ENCODE data around the gene ZNF281.

ZNF281 gene, protein sequence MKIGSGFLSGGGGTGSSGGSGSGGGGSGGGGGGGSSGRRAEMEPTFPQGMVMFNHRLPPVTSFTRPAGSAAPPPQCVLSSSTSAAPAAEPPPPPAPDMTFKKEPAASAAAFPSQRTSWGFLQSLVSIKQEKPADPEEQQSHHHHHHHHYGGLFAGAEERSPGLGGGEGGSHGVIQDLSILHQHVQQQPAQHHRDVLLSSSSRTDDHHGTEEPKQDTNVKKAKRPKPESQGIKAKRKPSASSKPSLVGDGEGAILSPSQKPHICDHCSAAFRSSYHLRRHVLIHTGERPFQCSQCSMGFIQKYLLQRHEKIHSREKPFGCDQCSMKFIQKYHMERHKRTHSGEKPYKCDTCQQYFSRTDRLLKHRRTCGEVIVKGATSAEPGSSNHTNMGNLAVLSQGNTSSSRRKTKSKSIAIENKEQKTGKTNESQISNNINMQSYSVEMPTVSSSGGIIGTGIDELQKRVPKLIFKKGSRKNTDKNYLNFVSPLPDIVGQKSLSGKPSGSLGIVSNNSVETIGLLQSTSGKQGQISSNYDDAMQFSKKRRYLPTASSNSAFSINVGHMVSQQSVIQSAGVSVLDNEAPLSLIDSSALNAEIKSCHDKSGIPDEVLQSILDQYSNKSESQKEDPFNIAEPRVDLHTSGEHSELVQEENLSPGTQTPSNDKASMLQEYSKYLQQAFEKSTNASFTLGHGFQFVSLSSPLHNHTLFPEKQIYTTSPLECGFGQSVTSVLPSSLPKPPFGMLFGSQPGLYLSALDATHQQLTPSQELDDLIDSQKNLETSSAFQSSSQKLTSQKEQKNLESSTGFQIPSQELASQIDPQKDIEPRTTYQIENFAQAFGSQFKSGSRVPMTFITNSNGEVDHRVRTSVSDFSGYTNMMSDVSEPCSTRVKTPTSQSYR

DNA sequence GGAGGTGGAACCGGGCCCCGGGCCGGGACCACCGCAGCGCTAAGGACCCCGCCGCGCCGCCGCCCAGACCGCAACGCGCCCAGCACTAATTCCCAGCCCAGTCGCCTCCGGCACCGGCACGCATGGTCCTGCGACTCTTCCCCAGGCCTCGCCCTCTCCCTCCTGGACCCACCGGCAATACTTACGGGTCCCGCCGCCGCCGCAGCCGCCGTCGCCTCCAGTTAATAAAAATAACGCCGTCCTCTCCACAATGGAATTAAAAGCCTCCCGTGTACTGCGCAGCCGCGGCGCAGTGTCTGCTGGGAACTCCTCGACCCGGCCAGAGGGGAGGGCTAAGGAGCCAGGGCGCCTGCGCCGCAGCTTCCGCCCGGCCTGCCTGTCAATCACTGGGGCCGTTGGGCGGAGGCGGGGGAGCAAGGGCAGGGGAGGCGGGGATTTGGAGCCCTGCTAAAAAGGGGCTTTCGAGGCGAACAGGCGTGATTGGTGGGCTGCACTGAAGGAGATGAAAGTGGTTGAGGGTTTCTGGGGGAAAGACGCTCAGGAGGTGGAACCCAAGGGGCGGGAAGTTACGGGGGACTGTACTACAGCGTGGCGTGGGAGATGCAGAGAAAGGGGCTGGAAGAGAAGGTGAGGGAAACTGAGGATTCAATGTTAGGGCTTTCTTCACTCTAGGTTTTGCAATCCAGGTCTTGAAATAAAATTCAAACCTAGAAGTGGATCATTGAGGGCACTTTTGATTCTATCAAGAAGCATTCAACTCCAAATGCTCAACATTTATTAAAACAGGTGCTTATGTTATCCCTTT lies at the start of gene ZNF281:
Gene ZNF281 (minus strand): TSS at position 276 of the 805 bp plus-strand sequence. CDS start 331 bp downstream, outside the sequence.
- H3K27ac Mint-ChIP-seq: peak within 1 kb of the TSS; percentile 94
- H3K27me3 Mint-ChIP-seq: no peaks in the 10 kb centered on the region
- no peaks in the 10 kb centered on the region for H3K9me3 Mint-ChIP-seq
- H3K4me3 Mint-ChIP-seq: peak within 1 kb of the TSS; percentile 98
- peaks cover 33% of the 10 kb centered on the region for H3K4me1 Mint-ChIP-seq
- ATAC-seq (ENCODE audit: low read depth) (peak; percentile 96), DNase-seq (ENCODE audit: low spot score in 2 of 2) (peak; percentile 84 to 90)
- peaks cover 10% of the 10 kb centered on the region for H3K36me3 Mint-ChIP-seq

DNA sequence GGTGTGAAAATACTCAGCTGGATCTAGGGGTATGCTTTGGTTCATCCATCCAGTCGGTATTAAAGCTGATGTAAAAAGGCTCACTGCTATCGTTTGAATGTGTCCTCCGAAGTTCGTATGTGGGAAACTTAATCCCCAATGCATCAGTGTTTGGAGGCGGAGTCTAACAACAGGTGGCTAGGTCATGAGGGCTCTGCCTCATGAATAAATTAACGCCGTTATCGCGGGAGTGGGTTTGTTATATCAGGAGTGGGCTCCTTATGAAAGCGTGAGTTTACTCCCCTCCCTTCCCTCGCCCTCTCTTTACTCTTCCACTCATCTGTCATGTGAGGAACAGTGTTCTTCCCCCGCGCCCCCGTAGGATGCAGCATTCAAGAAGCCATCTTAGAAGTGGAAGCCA lies 48.9 kb upstream of the ZNF281 start:
- Mint-ChIP-seq H3K27me3 (no peaks in the 10 kb centered on the region), H3K36me3 (no peaks in the 10 kb centered on the region), H3K4me3 (no peak overlapping the region), H3K9me3 (no peaks in the 10 kb centered on the region), H3K4me1 (peaks cover 3% of the 10 kb centered on the region), H3K27ac (no peak overlapping the region)
- no peak for ATAC-seq (ENCODE audit: low read depth)
- no peak for DNase-seq (ENCODE audit: low spot score in 2 of 2)

DNA sequence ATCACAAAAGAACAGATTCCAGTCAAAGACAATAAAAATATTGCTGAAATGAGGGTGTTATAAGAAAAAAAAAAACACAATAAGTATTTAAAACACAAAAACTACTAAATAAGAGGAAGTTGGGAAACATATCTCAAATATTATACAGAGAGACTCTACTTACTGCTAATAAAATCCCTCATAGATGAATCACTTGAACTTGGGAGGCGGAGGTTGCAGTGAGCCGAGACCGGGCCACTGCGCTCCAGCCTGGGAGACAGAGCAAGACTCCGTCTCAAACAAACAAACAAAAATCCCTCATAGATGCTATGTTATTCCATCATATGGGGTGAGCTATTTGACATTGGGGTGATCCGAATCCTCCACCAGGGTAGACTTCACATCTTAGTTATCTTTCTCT lies 48.0 kb upstream of the ZNF281 start:
- H3K4me3 Mint-ChIP-seq: no peak overlapping the region
- H3K27ac Mint-ChIP-seq: no peak overlapping the region
- DNase-seq (ENCODE audit: low spot score in 2 of 2) (no peak), ATAC-seq (ENCODE audit: low read depth) (no peak)
- no peaks in the 10 kb centered on the region for H3K36me3 Mint-ChIP-seq
- peaks cover 3% of the 10 kb centered on the region for H3K4me1 Mint-ChIP-seq
- no peaks in the 10 kb centered on the region for H3K9me3 Mint-ChIP-seq
- no peaks in the 10 kb centered on the region for H3K27me3 Mint-ChIP-seq

DNA sequence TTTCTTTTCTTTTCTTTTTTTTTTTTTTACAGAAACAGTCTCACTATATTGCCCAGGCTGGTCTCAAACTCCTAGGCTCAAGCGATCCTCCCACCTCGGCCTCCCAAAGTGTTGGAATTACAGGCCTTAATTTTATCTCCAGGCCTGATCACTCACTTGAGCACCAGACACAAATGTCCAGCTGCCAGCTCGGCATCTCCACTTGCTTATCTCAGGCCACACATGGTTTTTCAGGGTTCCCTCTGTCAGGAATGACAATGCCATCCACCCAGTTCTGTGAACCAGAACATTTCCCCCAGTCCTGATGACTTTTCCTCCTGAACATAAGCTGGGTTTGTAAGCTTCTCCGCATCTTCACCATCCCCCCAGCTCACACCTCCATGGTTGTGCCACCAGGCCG lies 44.6 kb upstream of the ZNF281 start:
- ATAC-seq (ENCODE audit: low read depth) (no peak), DNase-seq (ENCODE audit: low spot score in 2 of 2) (no peak)
- no peaks in the 10 kb centered on the region for H3K9me3 Mint-ChIP-seq
- peaks cover 3% of the 10 kb centered on the region for H3K4me1 Mint-ChIP-seq
- H3K27me3 Mint-ChIP-seq: peaks cover 3% of the 10 kb centered on the region
- no peaks in the 10 kb centered on the region for H3K36me3 Mint-ChIP-seq
- no peak overlapping the region for H3K4me3 Mint-ChIP-seq
- no peak overlapping the region for H3K27ac Mint-ChIP-seq

DNA sequence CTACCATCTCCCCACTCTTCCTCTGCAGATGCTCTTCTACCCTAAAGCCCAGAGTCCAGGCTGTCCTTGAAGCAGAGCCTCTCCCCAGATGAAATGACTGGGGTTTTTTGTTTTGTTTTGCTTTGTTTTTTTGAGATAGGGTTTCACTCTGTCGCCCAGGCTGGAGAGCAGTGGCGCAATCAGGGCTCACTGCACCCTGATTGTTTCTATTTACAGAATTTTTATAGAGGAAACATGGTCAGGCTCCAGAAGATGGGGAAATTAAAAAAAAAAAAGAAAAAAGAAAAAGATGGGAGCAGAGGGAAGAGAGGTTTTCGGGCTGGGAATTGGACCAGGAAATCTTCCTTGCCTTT lies 43.7 kb upstream of the ZNF281 start:
- no peak overlapping the region for H3K4me3 Mint-ChIP-seq
- no peaks in the 10 kb centered on the region for H3K36me3 Mint-ChIP-seq
- no peak for ATAC-seq (ENCODE audit: low read depth)
- no peaks in the 10 kb centered on the region for H3K9me3 Mint-ChIP-seq
- peaks cover 3% of the 10 kb centered on the region for H3K27me3 Mint-ChIP-seq
- no peak for DNase-seq (ENCODE audit: low spot score in 2 of 2)
- H3K4me1 Mint-ChIP-seq: peaks cover 3% of the 10 kb centered on the region
- no peak overlapping the region for H3K27ac Mint-ChIP-seq

DNA sequence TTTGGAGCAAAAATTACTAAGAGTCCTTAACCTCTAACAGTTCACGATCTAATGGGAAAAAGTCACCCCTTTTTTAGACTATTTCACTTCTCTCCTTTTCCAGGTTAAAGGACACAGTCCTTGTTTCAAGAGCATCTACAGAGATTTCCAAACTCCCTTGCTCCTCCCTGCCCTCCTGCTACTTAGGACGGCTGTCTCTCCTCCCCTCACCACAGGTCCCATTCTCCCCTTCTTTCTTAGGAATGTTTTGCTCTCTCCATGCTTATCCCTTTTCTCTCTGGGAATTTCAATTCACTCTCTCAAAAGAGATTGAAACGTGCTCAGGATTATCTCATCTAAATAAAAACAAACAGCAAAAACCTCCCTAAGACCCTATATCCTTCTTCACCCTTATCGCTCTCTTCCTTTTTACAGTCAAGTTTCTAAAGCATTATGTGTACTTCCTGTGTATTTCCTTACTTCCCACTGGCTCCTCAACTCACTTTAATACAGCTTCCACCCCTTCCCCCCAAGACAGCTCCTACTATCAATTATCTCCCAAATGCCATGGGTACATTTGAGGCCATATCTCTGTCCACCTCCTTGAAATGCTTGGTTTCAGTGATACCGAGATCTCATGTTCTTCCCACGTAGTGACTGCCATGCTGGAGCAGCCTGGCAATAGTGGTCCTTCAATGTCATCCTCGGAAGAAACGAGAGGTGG lies 43.2 kb upstream of the ZNF281 start:
- H3K9me3 Mint-ChIP-seq: no peaks in the 10 kb centered on the region
- peaks cover 3% of the 10 kb centered on the region for H3K27me3 Mint-ChIP-seq
- H3K4me1 Mint-ChIP-seq: peaks cover 3% of the 10 kb centered on the region
- ATAC-seq (ENCODE audit: low read depth) (no peak), DNase-seq (ENCODE audit: low spot score in 2 of 2) (no peak)
- H3K4me3 Mint-ChIP-seq: no peak overlapping the region
- H3K36me3 Mint-ChIP-seq: no peaks in the 10 kb centered on the region
- H3K27ac Mint-ChIP-seq: no peak overlapping the region

DNA sequence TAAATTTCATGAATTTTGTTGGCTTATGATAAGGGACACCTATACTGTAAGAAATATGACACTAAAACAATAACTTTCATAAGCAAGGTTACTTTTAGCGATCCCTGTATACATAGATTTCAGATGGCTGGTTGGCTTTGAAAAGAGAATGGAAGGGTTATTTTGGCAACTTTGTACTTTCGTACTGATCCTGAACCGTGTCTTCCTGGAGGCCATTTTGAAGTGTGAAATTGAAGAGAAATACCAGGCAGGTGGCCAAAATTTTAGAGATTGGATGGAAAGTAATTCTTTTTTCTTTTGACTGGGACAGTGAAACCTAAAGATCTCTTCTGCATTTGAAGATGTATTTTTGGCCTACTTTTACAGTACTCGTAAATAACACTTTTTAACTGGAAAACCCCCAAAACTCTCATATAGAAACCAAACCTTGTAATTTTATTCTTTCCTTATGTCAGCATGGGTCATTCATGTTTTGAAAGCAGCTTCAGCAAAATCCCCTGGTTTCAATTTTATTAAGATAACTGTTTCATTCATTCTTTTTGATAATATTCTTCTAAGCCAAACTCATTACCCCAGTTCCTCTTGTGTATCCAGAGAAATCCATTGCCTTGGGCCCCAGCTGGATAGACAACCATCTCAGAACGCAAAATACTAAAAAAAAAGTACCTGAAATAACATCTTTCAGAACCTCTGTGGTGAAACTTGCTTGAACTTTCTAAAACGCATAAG lies 38.4 kb upstream of the ZNF281 start:
- Mint-ChIP-seq H3K9me3 (no peaks in the 10 kb centered on the region), H3K27me3 (peaks cover 3% of the 10 kb centered on the region), H3K4me3 (no peak overlapping the region), H3K36me3 (no peaks in the 10 kb centered on the region), H3K4me1 (no peaks in the 10 kb centered on the region), H3K27ac (peak overlapping the region; percentile 15)
- ATAC-seq (ENCODE audit: low read depth) (peak; percentile 57), DNase-seq (ENCODE audit: low spot score in 2 of 2) (no peak)

DNA sequence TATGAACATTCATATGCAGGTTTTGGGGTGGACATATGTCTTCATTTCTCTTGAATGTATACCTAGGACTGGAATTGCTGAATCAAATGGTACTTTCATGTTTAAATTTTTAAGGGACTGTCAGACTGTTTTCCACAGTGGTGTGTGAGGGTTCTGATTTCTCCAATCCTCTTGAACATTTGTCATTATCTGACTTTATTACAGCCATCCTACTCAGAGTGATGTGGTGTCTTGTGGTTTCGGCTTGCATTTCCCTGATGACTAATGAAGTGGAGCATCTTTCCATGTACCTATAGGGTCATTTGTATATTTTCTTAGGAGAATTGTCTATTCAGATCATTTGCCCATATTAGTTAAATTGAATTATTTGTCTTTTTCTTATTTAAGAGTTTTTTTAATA lies 35.4 kb upstream of the ZNF281 start:
- no peak for DNase-seq (ENCODE audit: low spot score in 2 of 2)
- Mint-ChIP-seq H3K4me3 (no peak overlapping the region), H3K9me3 (no peaks in the 10 kb centered on the region)

DNA sequence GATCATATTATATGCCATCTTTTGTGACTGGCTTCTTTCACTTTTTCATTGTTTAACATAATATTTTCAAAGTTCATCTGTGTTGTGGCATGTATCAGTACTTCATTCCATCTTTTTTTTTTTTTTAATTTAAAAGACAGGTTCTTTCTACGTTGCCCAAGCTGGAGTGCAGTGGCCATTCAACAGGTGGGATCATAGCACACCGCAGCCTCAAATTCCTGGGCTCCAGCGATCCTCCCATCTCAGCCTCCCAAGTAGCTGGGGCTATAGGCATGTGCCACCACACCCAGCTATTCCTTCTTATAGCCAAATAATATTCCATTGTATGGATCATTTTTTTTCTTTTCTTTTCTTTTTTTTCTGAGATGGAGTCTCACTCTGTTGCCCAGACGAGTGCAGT lies 34.6 kb upstream of the ZNF281 start:
- no peaks in the 10 kb centered on the region for H3K36me3 Mint-ChIP-seq
- DNase-seq (ENCODE audit: low spot score in 2 of 2) (no peak), ATAC-seq (ENCODE audit: low read depth) (no peak)
- no peak overlapping the region for H3K27ac Mint-ChIP-seq
- no peaks in the 10 kb centered on the region for H3K9me3 Mint-ChIP-seq
- H3K27me3 Mint-ChIP-seq: no peaks in the 10 kb centered on the region
- no peak overlapping the region for H3K4me3 Mint-ChIP-seq
- no peaks in the 10 kb centered on the region for H3K4me1 Mint-ChIP-seq

More for the DNA sequence above, 35.4 kb upstream of the ZNF281 start:
- ATAC-seq (ENCODE audit: low read depth): no peak
- no peaks in the 10 kb centered on the region for H3K36me3 Mint-ChIP-seq
- H3K27ac Mint-ChIP-seq: no peak overlapping the region
- no peaks in the 10 kb centered on the region for H3K4me1 Mint-ChIP-seq
- peaks cover 3% of the 10 kb centered on the region for H3K27me3 Mint-ChIP-seq

DNA sequence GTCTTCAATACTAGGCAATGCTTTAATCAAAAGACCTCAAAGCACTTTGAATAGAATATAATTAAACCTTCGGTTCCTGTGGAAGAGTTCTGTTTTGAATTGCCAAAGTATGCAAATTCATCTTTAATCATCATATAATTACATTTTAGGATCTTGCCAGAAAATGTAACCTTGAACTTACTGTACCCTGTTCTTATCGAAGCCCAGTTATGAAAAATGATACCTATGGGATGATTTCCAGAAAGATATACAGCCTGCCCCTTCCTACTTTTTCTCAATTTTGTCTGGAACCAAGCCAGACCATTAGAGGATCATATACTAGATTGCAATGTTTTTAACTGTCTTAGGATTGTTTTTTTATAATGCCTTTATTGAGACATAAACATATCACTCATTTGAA lies 34.0 kb upstream of the ZNF281 start:
- Mint-ChIP-seq H3K9me3 (no peaks in the 10 kb centered on the region), H3K27ac (no peak overlapping the region), H3K27me3 (no peaks in the 10 kb centered on the region), H3K36me3 (no peaks in the 10 kb centered on the region), H3K4me3 (no peak overlapping the region), H3K4me1 (no peaks in the 10 kb centered on the region)
- DNase-seq (ENCODE audit: low spot score in 2 of 2): no peak
- no peak for ATAC-seq (ENCODE audit: low read depth)

DNA sequence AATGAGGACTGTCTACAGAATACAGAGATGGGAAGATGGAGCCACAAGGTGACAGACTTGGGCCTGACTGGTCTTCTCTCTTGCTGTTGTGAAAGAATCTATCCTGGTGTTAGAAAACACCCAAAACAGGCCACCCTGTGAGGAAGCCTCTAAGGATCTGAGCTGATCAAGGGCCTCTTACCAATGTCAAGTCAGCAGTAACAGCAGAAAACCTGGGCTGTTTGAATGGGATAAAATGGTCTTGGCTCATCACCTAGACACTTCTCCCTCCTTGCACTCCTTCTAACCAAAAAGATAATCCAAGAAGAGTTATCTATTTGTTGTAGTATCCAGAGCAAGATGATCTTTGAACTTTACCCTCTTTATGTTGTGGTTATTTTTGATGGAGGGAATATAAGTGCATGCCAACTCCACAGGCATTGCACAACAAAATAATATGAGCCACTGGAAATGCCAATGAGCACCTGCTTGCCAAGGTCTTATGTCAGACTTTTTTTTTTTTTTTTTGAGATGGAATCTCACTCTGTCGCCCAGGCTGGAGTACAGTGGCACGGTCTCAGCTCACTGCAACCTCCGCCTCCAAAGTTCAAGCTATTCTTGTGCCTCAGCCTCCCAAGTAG lies 32.8 kb upstream of the ZNF281 start:
- peaks cover 2% of the 10 kb centered on the region for H3K4me1 Mint-ChIP-seq
- H3K27ac Mint-ChIP-seq: no peak overlapping the region
- no peak for DNase-seq (ENCODE audit: low spot score in 2 of 2)
- no peak for ATAC-seq (ENCODE audit: low read depth)
- no peaks in the 10 kb centered on the region for H3K36me3 Mint-ChIP-seq
- no peaks in the 10 kb centered on the region for H3K27me3 Mint-ChIP-seq
- no peak overlapping the region for H3K4me3 Mint-ChIP-seq
- no peaks in the 10 kb centered on the region for H3K9me3 Mint-ChIP-seq

DNA sequence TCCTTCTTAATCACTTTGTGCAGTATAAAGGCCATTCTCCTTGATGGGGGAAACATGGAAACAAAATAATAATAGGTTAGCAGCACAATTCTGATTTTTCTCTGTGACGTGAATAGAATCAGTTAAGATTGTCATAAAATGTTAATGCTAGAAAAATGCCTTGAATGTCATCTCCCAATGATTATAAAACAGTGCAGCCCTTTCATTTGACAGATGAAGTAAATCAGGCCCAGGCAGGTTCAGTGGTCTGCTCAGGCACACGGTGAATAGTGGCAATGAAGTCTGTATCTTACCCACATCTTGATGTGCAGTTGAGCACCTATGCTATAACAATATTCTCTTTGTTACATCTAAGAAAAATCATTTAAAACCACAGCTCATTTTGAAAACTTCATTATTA lies 32.2 kb upstream of the ZNF281 start:
- Mint-ChIP-seq H3K9me3 (no peaks in the 10 kb centered on the region), H3K27ac (no peak overlapping the region), H3K36me3 (no peaks in the 10 kb centered on the region), H3K4me3 (no peak overlapping the region), H3K4me1 (peaks cover 4% of the 10 kb centered on the region), H3K27me3 (no peaks in the 10 kb centered on the region)
- DNase-seq (ENCODE audit: low spot score in 2 of 2) (no peak), ATAC-seq (ENCODE audit: low read depth) (no peak)

DNA sequence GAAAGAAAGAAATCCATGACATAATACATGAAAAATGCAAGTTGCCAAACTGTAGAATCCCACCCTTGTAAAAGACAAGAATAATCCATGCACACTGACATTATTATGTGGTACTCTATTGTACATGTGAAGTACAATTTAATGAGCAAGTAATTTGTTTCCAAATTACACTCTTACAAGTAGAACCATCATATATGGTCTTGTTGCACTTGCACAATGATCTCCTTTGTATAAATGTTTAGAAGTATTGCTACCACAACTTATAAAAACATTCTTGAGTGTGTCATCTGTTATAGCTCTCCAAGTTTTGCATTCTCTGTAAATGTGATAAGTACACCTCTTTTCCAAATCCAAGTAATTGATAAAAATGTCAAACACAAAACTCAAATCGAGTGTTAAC lies 29.1 kb upstream of the ZNF281 start:
- no peaks in the 10 kb centered on the region for H3K36me3 Mint-ChIP-seq
- peaks cover 4% of the 10 kb centered on the region for H3K4me1 Mint-ChIP-seq
- DNase-seq (ENCODE audit: low spot score in 2 of 2): no peak
- H3K4me3 Mint-ChIP-seq: no peak overlapping the region
- H3K27ac Mint-ChIP-seq: no peak overlapping the region
- no peaks in the 10 kb centered on the region for H3K27me3 Mint-ChIP-seq
- no peaks in the 10 kb centered on the region for H3K9me3 Mint-ChIP-seq
- ATAC-seq (ENCODE audit: low read depth): no peak

Data from memory B cell (primary cell).